Neural progenitor cell (in vitro differentiated cells): Measurements from ENCODE around the gene SPTB. TPM values are rescaled to one million over a fixed set of nuclear protein-coding genes. Genes with fewer than 3 reads are reported as not detected.
A peak's percentile ranks its signal among the peaks of the same experiment; 100 is the strongest.

ENCODE experiments used
- DNase-seq: peaks from one replicate; pipeline ENCODE4 v3.0.0-alpha.2; 2016; ENCODE audit warnings: low spot score
- H2AFZ ChIP-seq: fragments of 200-600 bp; sonication (generic); replicated peaks from 2 replicates; pipeline ENCODE4 v1.6.1; 2016; ENCODE audit warnings: antibody characterized with exemption
- H3F3A ChIP-seq: fragments of 200-600 bp; sonication (generic); 2 replicates; pipeline ENCODE4 v1.6.1; 2016; ENCODE audit warnings: antibody characterized with exemption, low read depth
- H3K27ac ChIP-seq: fragments of 200-600 bp; sonication (generic); 2 replicates; pipeline ENCODE4 v1.5.1; 2016; ENCODE audit warnings: mild to moderate bottlenecking
- H3K27me3 ChIP-seq: fragments of 200-600 bp; sonication (generic); 2 replicates; pipeline ENCODE4 v1.6.1; 2016; ENCODE audit warnings: mild to moderate bottlenecking, moderate library complexity
- H3K36me3 ChIP-seq: fragments of 200-600 bp; sonication (generic); 2 replicates; pipeline ENCODE4 v1.5.1; 2016
- H3K4me1 ChIP-seq: fragments of 200-600 bp; sonication (generic); 2 replicates; pipeline ENCODE4 v1.6.1; 2016; ENCODE audit warnings: mixed run types
- H3K4me2 ChIP-seq: fragments of 200-600 bp; sonication (generic); 2 replicates; pipeline ENCODE4 v1.6.1; 2016
- H3K4me3 ChIP-seq: fragments of 200-600 bp; sonication (generic); 2 replicates; pipeline ENCODE4 v1.5.1; 2016
- H3K79me2 ChIP-seq: fragments of 200-600 bp; sonication (generic); 2 replicates; pipeline ENCODE4 v1.6.1; 2016; ENCODE audit warnings: low read depth
- H3K9ac ChIP-seq: fragments of 200-600 bp; sonication (generic); 2 replicates; pipeline ENCODE4 v1.6.1; 2016
- H3K9me3 ChIP-seq: fragments of 200-600 bp; sonication (generic); 2 replicates; pipeline ENCODE4 v1.5.1; 2016; ENCODE audit warnings: low read depth
- H4K20me1 ChIP-seq: fragments of 200-600 bp; sonication (generic); 2 replicates; pipeline ENCODE4 v1.6.1; 2016; ENCODE audit warnings: low read depth
- H3K27ac Mint-ChIP-seq: 3 replicates; pipeline ENCODE4 v1.8.0; 2021; ENCODE audit warnings: mixed read lengths
- H3K27me3 Mint-ChIP-seq: 2 replicates; pipeline ENCODE4 v1.8.0; 2022; ENCODE audit warnings: low read depth, mild to moderate bottlenecking, inconsistent platforms, moderate library complexity, mixed read lengths; ENCODE audit not compliant: insufficient read depth
- H3K36me3 Mint-ChIP-seq: 3 replicates; pipeline ENCODE4 v1.8.0; 2021; ENCODE audit warnings: mixed read lengths
- H3K4me1 Mint-ChIP-seq: 3 replicates; pipeline ENCODE4 v1.8.0; 2021; ENCODE audit warnings: mixed read lengths
- H3K4me3 Mint-ChIP-seq: 3 replicates; pipeline ENCODE4 v1.8.0; 2021; ENCODE audit warnings: mild to moderate bottlenecking, moderate library complexity, mixed read lengths
- H3K9me3 Mint-ChIP-seq: 3 replicates; pipeline ENCODE4 v1.8.0; 2020; ENCODE audit warnings: mixed read lengths
- EZH2 ChIP-seq: fragments of 200-600 bp; sonication (generic); IDR thresholded peaks from 2 replicates; pipeline ENCODE4 v1.6.1; 2017; ENCODE audit warnings: antibody characterized with exemption, mild to moderate bottlenecking, moderate library complexity
- EZH2phosphoT487 ChIP-seq: fragments of 200-600 bp; sonication (generic); IDR thresholded peaks from 2 replicates; pipeline ENCODE4 v1.6.1; 2017; ENCODE audit warnings: antibody characterized with exemption
- total RNA-seq: library from RNA; depleted of rRNA; stranded (reverse); fragments of >200 nt; gene quantifications from 2 replicates; pipeline ENCODE4 v1.2.3, GENCODE V29; 2015; ENCODE audit warnings: low replicate concordance
- TF ChIP-seq, protein P1 (sequence below): fragments of 200-600 bp; sonication (generic); IDR thresholded peaks from 2 replicates; pipeline ENCODE4 v1.5.1; 2017; ENCODE audit warnings: antibody characterized with exemption, mild to moderate bottlenecking

SPTB gene
- total RNA-seq, 1 donor from 2014 or later = 0.09 TPM

GRCh38 chr14:64843548-64843947 is 36.2 kb downstream of the SPTB start:
- H3K4me1 ChIP-seq = peaks cover 20% of the 10 kb centered on the region
- H3K4me3 Mint-ChIP-seq = no peak overlapping the region
- peaks cover 34% of the 10 kb centered on the region for H3K4me1 Mint-ChIP-seq
- no peak overlapping the region for H2AFZ ChIP-seq
- no peak for DNase-seq
- no peaks in the 10 kb centered on the region for H3K36me3 ChIP-seq
- no peaks in the 10 kb centered on the region for H3K36me3 Mint-ChIP-seq
- TF ChIP-seq, protein P1, sequence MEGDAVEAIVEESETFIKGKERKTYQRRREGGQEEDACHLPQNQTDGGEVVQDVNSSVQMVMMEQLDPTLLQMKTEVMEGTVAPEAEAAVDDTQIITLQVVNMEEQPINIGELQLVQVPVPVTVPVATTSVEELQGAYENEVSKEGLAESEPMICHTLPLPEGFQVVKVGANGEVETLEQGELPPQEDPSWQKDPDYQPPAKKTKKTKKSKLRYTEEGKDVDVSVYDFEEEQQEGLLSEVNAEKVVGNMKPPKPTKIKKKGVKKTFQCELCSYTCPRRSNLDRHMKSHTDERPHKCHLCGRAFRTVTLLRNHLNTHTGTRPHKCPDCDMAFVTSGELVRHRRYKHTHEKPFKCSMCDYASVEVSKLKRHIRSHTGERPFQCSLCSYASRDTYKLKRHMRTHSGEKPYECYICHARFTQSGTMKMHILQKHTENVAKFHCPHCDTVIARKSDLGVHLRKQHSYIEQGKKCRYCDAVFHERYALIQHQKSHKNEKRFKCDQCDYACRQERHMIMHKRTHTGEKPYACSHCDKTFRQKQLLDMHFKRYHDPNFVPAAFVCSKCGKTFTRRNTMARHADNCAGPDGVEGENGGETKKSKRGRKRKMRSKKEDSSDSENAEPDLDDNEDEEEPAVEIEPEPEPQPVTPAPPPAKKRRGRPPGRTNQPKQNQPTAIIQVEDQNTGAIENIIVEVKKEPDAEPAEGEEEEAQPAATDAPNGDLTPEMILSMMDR = no peak
- H3K27me3 ChIP-seq = no peaks in the 10 kb centered on the region
- no peaks in the 10 kb centered on the region for H3K9me3 Mint-ChIP-seq
- H3K4me3 ChIP-seq = no peak overlapping the region
- no peak overlapping the region for H3K9ac ChIP-seq
- H4K20me1 ChIP-seq = no peaks in the 10 kb centered on the region
- no peak overlapping the region for H3K27ac Mint-ChIP-seq
- H3K4me2 ChIP-seq = no peak overlapping the region
- no peaks in the 10 kb centered on the region for H3K79me2 ChIP-seq
- H3K27ac ChIP-seq = no peak overlapping the region
- no peaks in the 10 kb centered on the region for H3K27me3 Mint-ChIP-seq
- no peaks in the 10 kb centered on the region for H3K9me3 ChIP-seq
- peaks cover 14% of the 10 kb centered on the region for H3F3A ChIP-seq

- no peaks in the 10 kb centered on the region for H3K36me3 Mint-ChIP-seq
Measured at GRCh38 chr14:64841772-64842750, 37.6 kb downstream of the SPTB start.

GRCh38 chr14:64841121-64841651 is 38.5 kb downstream of the SPTB start:
- H3K36me3 ChIP-seq = no peaks in the 10 kb centered on the region
- H3K9me3 ChIP-seq = no peaks in the 10 kb centered on the region
- peaks cover 18% of the 10 kb centered on the region for H3K4me1 ChIP-seq
- H2AFZ ChIP-seq = peak overlapping the region; percentile 91
- peak; percentile 59 for DNase-seq
- no peaks in the 10 kb centered on the region for H4K20me1 ChIP-seq
- no peaks in the 10 kb centered on the region for H3K27me3 ChIP-seq
- no peak overlapping the region for H3K4me3 ChIP-seq
- H3F3A ChIP-seq = peaks cover 12% of the 10 kb centered on the region
- TF ChIP-seq EZH2phosphoT487 = no peak
- TF ChIP-seq, protein P1 = peak; percentile 56
- Mint-ChIP-seq H3K9me3 (no peaks in the 10 kb centered on the region), H3K36me3 (no peaks in the 10 kb centered on the region), H3K4me3 (no peak overlapping the region), H3K27me3 (no peaks in the 10 kb centered on the region), H3K27ac (no peak overlapping the region), H3K4me1 (peaks cover 29% of the 10 kb centered on the region)
- no peak overlapping the region for H3K27ac ChIP-seq
- H3K79me2 ChIP-seq = no peaks in the 10 kb centered on the region
- H3K9ac ChIP-seq = no peak overlapping the region
- peak overlapping the region; percentile 28 for H3K4me2 ChIP-seq

More at GRCh38 chr14:64841772-64842750, 37.6 kb downstream of the SPTB start:
- Mint-ChIP-seq H3K9me3 (no peaks in the 10 kb centered on the region), H3K4me3 (no peak overlapping the region), H3K27ac (peak overlapping the region; percentile 10), H3K4me1 (peaks cover 34% of the 10 kb centered on the region), H3K27me3 (no peaks in the 10 kb centered on the region)
- Histone ChIP-seq H3K9ac (no peak overlapping the region), H3K9me3 (no peaks in the 10 kb centered on the region), H3K4me2 (no peak overlapping the region), H3F3A (peaks cover 14% of the 10 kb centered on the region), H3K4me3 (no peak overlapping the region), H3K27me3 (no peaks in the 10 kb centered on the region), H2AFZ (peak overlapping the region; percentile 91), H3K79me2 (no peaks in the 10 kb centered on the region), H4K20me1 (no peaks in the 10 kb centered on the region), H3K36me3 (no peaks in the 10 kb centered on the region), H3K27ac (no peak overlapping the region), H3K4me1 (peaks cover 20% of the 10 kb centered on the region)
- no peak for TF ChIP-seq EZH2phosphoT487
- TF ChIP-seq EZH2 = no peak
- TF ChIP-seq, protein P1 = no peak
- DNase-seq = peak; percentile 10
